ENCODE results near the gene HDLBP. TPM values are rescaled to one million over a fixed set of nuclear protein-coding genes. Genes with fewer than 3 reads are reported as not detected.

HDLBP gene
- total and polyA plus RNA-seq, 10 of the 15 experiments (the other 5 are each of a cell fraction or from before 2014, with no cell fraction given), result 19.5 to 383 (median 249) TPM

- SMC1A ChIA-PET (ENCODE audit: uncharacterized antibody, unreplicated experiment), result no interaction called here
- in situ Hi-C loops (cut with MboI) (no loop called here), intact Hi-C loops (cut with micrococcal nuclease; ENCODE audit: unreplicated experiment) (loop anchor here (1.0 to 10.0 kb wide), 4 partner anchors 42 to 525 kb away; partner anchors contain the start of genes HDLBP, SEPTIN2 and STK25)
- ATAC-seq, result 0 out of 3 replicates have a peak, but pooled peaks have one; percentile 4
- POLR2A ChIA-PET, result no interaction called here
- Histone ChIP-seq H3K4me2 (ENCODE audit: control insufficient read depth, insufficient read depth) (peak overlapping the region; percentile 88), H3K27me3 (replicated peaks in 1 of 2; ENCODE audit: control insufficient read depth in 2 of 2, insufficient read depth in 2 of 2, low read length in 1 of 2) (no peaks in the 10 kb centered on the region), H3K79me2 (ENCODE audit: control insufficient read depth, insufficient read depth, low read length) (peaks cover 54% of the 10 kb centered on the region), H3K9ac (ENCODE audit: control insufficient read depth, insufficient read depth, low read length) (peak overlapping the region; percentile 80), H3K27ac (ENCODE audit: control insufficient read depth, insufficient read depth) (peak overlapping the region; percentile 64), H3K36me3 (ENCODE audit: control insufficient read depth in 2 of 2, insufficient read depth in 2 of 2, low read length in 1 of 2) (peaks cover 5 to 14% of the 10 kb centered on the region in 2 experiments), H3K9me3 (replicated peaks; ENCODE audit: control insufficient read depth, insufficient read depth, low read length) (no peaks in the 10 kb centered on the region), H4K20me1 (ENCODE audit: control insufficient read depth, insufficient read depth) (no peaks in the 10 kb centered on the region), H3K4me3 (peak overlapping the region; percentile 91), H3K4me1 (ENCODE audit: control insufficient read depth, insufficient read depth, low read length) (peaks cover 10% of the 10 kb centered on the region), H2AFZ (ENCODE audit: control insufficient read depth, low read depth, low read length) (no peak overlapping the region)
- no peak for DNase-seq (ENCODE audit: low read depth, low spot score)
- BruUV-seq (replicated peaks), result no TSS peak
- CTCF ChIA-PET, result interaction anchor here (1.0 kb wide), 1 partner anchor 35 kb away, joined by 5 read pairs; no protein-coding TSS in a partner anchor
- WGBS (ENCODE audit: insufficient coverage, insufficient replicate concordance, low lambda C conversion rate, missing lambda C conversion rate), result 0% methylated on average over 5 of the region's 5 CpGs
- FAIRE-seq, result no peak
- TF ChIP-seq EZH2 (IDR thresholded peaks at IDR 0.05; ENCODE audit: borderline replicate concordance, control insufficient read depth, low read depth, low read length) (no peak), CTCF (IDR thresholded peaks at IDR 0.05 in 2 of 3, conservative IDR thresholded peaks at IDR 0.05 in 1 of 3; ENCODE audit: control insufficient read depth in 2 of 3, extremely low read depth in 1 of 3, insufficient read depth in 1 of 3, low read depth in 3 of 3, low read length in 3 of 3) (no peak), ATF2 (IDR thresholded peaks at IDR 0.05; ENCODE audit: low read length) (no peak), SREBF2 (IDR thresholded peaks at IDR 0.05; ENCODE audit: low read length) (no peak), RBBP5 (conservative IDR thresholded peaks at IDR 0.05) (no peak), WRNIP1 (IDR thresholded peaks at IDR 0.05; ENCODE audit: borderline replicate concordance, low read depth, low read length) (no peak), BCL11A (IDR thresholded peaks at IDR 0.05; ENCODE audit: low read depth, low read length) (no peak), SREBF1 (IDR thresholded peaks at IDR 0.05; ENCODE audit: low read length) (no peak), ZNF592 (IDR thresholded peaks at IDR 0.05) (no peak), IKZF1 (conservative IDR thresholded peaks at IDR 0.05) (no peak), RCOR1 (conservative IDR thresholded peaks at IDR 0.05; ENCODE audit: low read depth, low read length) (no peak)
- RAD21 ChIA-PET (ENCODE audit: unreplicated experiment), result interaction anchor here (1.0 kb wide), 1 partner anchor 35 kb away, joined by 3 read pairs; no protein-coding TSS in a partner anchor
These were observed 41.4 kb upstream of the HDLBP start for GRCh38 chr2:241356871-241357260.

Data from GM12878 (cell line).